ENCODE results near the gene STIMATE. TPM values are rescaled to one million over a fixed set of nuclear protein-coding genes. Genes with fewer than 3 reads are reported as not detected.

Gene STIMATE
- total and polyA plus RNA-seq, 9 of the 15 experiments (the other 6 are each of a cell fraction or from before 2014, with no cell fraction given) = 0.14 to 7.7 (median 4.9) TPM

DNA sequence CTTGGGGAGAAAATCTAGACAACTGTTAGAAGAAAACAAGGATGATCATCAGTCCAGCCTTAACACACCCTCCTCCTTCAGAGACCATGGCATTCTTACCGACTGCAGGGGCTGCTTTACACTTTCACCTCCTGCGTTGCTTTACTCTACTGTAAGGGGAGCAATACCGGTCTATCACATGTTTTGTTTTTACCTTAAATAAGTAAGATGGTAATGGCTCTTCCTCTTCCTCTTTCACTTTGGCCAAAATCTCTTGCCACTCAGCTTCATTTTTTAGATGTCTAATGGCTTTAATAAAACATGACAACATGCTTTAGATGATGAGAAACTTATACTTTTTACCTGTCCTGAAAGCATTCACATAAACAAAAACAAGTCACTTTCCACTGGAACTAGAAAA lies 33.4 kb upstream of the STIMATE start:
- no peak for TF ChIP-seq ZBTB34 (CRISPR knock-in tag; IDR thresholded peaks at IDR 0.05)
- TF ChIP-seq ELF2 (CRISPR knock-in tag; IDR thresholded peaks at IDR 0.05) = no peak
- no peak for TF ChIP-seq CREBBP (IDR thresholded peaks at IDR 0.05; ENCODE audit: low read depth, low read length)
- no peak for TF ChIP-seq ZNF592 (IDR thresholded peaks at IDR 0.05)
- TF ChIP-seq HNRNPUL1 (IDR thresholded peaks at IDR 0.05; ENCODE audit: low read length) = no peak
- TF ChIP-seq FOXJ3 (CRISPR knock-in tag; IDR thresholded peaks at IDR 0.05) = no peak
- no peak for TF ChIP-seq THRAP3 (IDR thresholded peaks at IDR 0.05; ENCODE audit: borderline replicate concordance)
- TF ChIP-seq ETV1 (tag; conservative IDR thresholded peaks at IDR 0.05; ENCODE audit: low read depth) = no peak
- no peak for TF ChIP-seq TARDBP (IDR thresholded peaks at IDR 0.05)
- TF ChIP-seq, protein P1, sequence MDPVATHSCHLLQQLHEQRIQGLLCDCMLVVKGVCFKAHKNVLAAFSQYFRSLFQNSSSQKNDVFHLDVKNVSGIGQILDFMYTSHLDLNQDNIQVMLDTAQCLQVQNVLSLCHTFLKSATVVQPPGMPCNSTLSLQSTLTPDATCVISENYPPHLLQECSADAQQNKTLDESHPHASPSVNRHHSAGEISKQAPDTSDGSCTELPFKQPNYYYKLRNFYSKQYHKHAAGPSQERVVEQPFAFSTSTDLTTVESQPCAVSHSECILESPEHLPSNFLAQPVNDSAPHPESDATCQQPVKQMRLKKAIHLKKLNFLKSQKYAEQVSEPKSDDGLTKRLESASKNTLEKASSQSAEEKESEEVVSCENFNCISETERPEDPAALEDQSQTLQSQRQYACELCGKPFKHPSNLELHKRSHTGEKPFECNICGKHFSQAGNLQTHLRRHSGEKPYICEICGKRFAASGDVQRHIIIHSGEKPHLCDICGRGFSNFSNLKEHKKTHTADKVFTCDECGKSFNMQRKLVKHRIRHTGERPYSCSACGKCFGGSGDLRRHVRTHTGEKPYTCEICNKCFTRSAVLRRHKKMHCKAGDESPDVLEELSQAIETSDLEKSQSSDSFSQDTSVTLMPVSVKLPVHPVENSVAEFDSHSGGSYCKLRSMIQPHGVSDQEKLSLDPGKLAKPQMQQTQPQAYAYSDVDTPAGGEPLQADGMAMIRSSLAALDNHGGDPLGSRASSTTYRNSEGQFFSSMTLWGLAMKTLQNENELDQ (CRISPR knock-in tag; IDR thresholded peaks at IDR 0.05; ENCODE audit: borderline replicate concordance) = no peak
- TF ChIP-seq, protein P2, sequence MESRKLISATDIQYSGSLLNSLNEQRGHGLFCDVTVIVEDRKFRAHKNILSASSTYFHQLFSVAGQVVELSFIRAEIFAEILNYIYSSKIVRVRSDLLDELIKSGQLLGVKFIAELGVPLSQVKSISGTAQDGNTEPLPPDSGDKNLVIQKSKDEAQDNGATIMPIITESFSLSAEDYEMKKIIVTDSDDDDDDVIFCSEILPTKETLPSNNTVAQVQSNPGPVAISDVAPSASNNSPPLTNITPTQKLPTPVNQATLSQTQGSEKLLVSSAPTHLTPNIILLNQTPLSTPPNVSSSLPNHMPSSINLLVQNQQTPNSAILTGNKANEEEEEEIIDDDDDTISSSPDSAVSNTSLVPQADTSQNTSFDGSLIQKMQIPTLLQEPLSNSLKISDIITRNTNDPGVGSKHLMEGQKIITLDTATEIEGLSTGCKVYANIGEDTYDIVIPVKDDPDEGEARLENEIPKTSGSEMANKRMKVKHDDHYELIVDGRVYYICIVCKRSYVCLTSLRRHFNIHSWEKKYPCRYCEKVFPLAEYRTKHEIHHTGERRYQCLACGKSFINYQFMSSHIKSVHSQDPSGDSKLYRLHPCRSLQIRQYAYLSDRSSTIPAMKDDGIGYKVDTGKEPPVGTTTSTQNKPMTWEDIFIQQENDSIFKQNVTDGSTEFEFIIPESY (CRISPR knock-in tag; IDR thresholded peaks at IDR 0.05) = no peak
- TF ChIP-seq, protein P3, sequence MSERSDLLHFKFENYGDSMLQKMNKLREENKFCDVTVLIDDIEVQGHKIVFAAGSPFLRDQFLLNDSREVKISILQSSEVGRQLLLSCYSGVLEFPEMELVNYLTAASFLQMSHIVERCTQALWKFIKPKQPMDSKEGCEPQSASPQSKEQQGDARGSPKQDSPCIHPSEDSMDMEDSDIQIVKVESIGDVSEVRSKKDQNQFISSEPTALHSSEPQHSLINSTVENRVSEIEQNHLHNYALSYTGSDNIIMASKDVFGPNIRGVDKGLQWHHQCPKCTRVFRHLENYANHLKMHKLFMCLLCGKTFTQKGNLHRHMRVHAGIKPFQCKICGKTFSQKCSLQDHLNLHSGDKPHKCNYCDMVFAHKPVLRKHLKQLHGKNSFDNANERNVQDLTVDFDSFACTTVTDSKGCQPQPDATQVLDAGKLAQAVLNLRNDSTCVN (CRISPR knock-in tag; IDR thresholded peaks at IDR 0.05) = no peak
- in situ Hi-C loops (cut with MboI) = no loop called here
- intact Hi-C loops (cut with micrococcal nuclease) = no loop called here
- H3K9ac ChIP-seq (ENCODE audit: insufficient read depth in 1 of 2, low read depth in 2 of 2, low read length in 2 of 2) = no peak overlapping the region
- H2AFZ ChIP-seq (ENCODE audit: low read depth, low read length) = no peak overlapping the region
- no peak overlapping the region for H3K4me2 ChIP-seq (ENCODE audit: insufficient read depth, low read length)
- CTCF ChIA-PET (ENCODE audit: low intra/inter-chr PET ratio) = no interaction called here
- FAIRE-seq (no peak), ATAC-seq (no peak), DNase-seq (ENCODE audit: extremely low read depth in 1 of 4, low spot score in 3 of 4) (no peak)
- H3K27me3 ChIP-seq (ENCODE audit: control insufficient read depth in 2 of 2, insufficient read depth in 2 of 2, low read length in 2 of 2) = no peaks in the 10 kb centered on the region
- BruUV-seq (replicated peaks) = no TSS peak
- no peak overlapping the region for H3K4me3 ChIP-seq
- no peaks in the 10 kb centered on the region for H3K79me2 ChIP-seq (ENCODE audit: control insufficient read depth, insufficient read depth, low read length)
- no peaks in the 10 kb centered on the region for H3K9me3 ChIP-seq (replicated peaks; ENCODE audit: control insufficient read depth, insufficient read depth, low read depth, low read length)
- 67% methylated on average over 3 of the region's 3 CpGs for WGBS (ENCODE audit: insufficient coverage, low coverage, missing lambda C conversion rate)
- POLR2A ChIA-PET = no interaction called here
- H3K36me3 ChIP-seq (ENCODE audit: control insufficient read depth, insufficient read depth, low read length) = 0 out of 3 replicates have a peak, but pooled peaks cover 5% of the 10 kb centered on the region
- H4K20me1 ChIP-seq (replicated peaks; ENCODE audit: control insufficient read depth, insufficient read depth, low read length) = no peaks in the 10 kb centered on the region
- no peaks in the 10 kb centered on the region; a peak in 1 of 5 replicates for H3K4me1 ChIP-seq (replicated peaks in 1 of 2; ENCODE audit: control insufficient read depth in 2 of 2, insufficient read depth in 2 of 2, low read length in 2 of 2)
- no peak overlapping the region for H3K27ac ChIP-seq (ENCODE audit: extremely low read depth, low read depth, low read length)
- no peaks in the 10 kb centered on the region for H3K9me1 ChIP-seq (ENCODE audit: control insufficient read depth, insufficient read depth, low read length)

Measured in K562 (cell line).